22Rv1 (cell line): ENCODE data around the gene ATRNL1.
"Not testable (repeated sequence)": the region's sequence is repeated elsewhere in the genome, so short reads cannot be mapped to it uniquely, and the experiment has no call there.

Experiments
- H3K27ac ChIP-seq: fragments of 450-650 bp; 2 replicates; pipeline ENCODE4 v1.5.1; 2017
- CTCF ChIP-seq: fragments of 450-650 bp; IDR thresholded peaks from 2 replicates; pipeline ENCODE4 v1.5.1; 2017; ENCODE audit warnings: mild to moderate bottlenecking
- ZFX ChIP-seq: fragments of 450-650 bp; IDR thresholded peaks from 2 replicates; pipeline ENCODE4 v1.6.1; 2017; ENCODE audit warnings: antibody characterized with exemption, borderline replicate concordance

Gene ATRNL1

GRCh38 chr10:115745943-115746342, 652.8 kb downstream of the ATRNL1 start:
- no peak overlapping the region for H3K27ac ChIP-seq
- TF ChIP-seq ZFX (no peak), CTCF (no peak)

DNA sequence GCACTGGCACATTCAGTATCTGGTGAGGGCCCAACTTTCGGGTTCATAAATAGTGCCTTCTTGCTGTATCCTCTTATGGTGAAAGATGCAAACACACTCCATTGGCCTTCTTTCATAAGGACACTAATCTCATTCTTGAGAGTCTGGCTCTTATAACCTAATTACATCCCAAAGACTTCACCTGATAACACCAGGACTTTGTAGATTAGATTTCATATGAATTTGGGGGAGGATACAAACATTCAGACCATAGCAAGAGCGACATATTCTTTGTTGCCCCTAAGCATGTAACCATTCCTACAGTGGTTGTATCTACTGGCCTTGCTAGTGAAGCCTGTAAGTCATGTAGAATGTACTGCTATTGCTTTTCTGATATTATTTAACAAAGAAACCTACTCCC, 654.6 kb downstream of the ATRNL1 start:
- no peak for TF ChIP-seq CTCF
- TF ChIP-seq ZFX = no peak

GRCh38 chr10:115758488-115758887, 665.3 kb downstream of the ATRNL1 start:
- not testable (repeated sequence) for H3K27ac ChIP-seq

More for the DNA sequence above, 654.6 kb downstream of the ATRNL1 start:
- no peak overlapping the region for H3K27ac ChIP-seq

GRCh38 chr10:115760131-115760530, 667.0 kb downstream of the ATRNL1 start:
- H3K27ac ChIP-seq = no peak overlapping the region
- TF ChIP-seq ZFX = no peak
- no peak for TF ChIP-seq CTCF

DNA sequence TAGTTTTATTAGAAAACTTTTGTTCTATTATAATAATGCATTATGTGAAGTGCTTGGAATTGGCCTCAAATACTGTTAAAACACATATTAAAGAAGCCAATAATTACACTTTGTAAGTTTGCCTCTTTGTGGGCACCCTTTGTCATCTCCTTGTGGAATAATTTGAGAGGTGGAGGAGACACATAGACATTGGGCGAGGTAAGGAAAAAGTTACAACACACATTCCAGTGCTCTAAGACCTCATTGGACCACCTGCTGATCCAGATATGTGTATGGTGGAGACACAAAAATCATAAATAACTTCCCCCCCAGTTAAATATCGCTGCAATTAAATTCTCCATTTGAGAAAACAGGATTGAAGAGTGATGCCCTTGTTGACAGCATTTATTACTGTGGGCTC, 668.0 kb downstream of the ATRNL1 start:
- TF ChIP-seq CTCF (no peak), ZFX (no peak)

GRCh38 chr10:115762029-115762428, 668.9 kb downstream of the ATRNL1 start:
- H3K27ac ChIP-seq = no peak overlapping the region
- TF ChIP-seq CTCF (no peak), ZFX (no peak)

More for the DNA sequence above, 668.0 kb downstream of the ATRNL1 start:
- no peak overlapping the region for H3K27ac ChIP-seq

DNA sequence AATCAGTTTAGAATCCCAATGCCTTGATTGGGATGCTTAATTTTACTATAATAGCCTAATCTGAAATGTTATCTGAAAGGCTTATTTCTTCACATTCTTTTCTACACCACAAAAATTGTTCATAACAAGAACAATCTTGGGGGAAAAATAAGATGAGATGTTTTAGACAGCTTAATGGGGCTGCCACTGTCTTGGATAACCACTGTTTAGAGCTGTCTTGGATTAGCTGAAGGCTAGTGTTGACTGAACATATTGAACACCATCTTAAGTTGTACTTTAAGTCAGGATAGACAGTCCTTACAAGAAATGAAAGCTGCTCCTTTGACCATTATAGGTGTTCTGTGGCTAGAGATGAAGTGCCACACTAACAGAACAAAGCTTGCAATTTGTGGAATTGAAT, 678.6 kb downstream of the ATRNL1 start:
- no peak overlapping the region for H3K27ac ChIP-seq
- no peak for TF ChIP-seq ZFX
- no peak for TF ChIP-seq CTCF

DNA sequence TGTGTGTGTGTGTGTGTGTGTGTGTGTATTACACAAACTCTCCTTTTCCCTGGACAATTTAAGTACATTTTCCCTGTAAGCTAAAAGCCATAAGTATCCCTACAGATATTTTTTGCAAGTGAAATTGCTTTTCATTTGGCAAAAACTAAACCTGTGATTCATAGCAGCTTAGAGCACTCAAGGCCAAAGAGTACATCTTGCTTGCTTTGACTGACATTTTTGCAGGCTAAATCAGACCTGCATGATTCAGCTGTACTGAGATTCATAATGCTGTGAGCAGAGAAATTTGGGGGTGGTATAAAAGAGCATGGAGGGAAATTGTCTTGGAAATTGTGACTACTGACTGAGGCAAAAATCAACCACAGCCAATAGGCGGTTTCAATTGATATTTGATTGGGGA, 679.4 kb downstream of the ATRNL1 start:
- H3K27ac ChIP-seq = no peak overlapping the region
- TF ChIP-seq ZFX (no peak), CTCF (no peak)
